Upper lobe of left lung (tissue), 4 donors: ENCODE measurements around the gene AGAP6.
"Not testable (repeated sequence)": the region's sequence is repeated elsewhere in the genome, so short reads cannot be mapped to it uniquely, and the experiment has no call there.

ENCODE experiments used
- EP300 ChIP-seq, 4 donors: sonication (generic); formaldehyde crosslinking; IDR thresholded peaks; one replicate each; pipeline ENCODE4 v1.5.1; 2017; ENCODE audit warnings: antibody characterized with exemption in 4 of 4, control low read depth in 2 of 4
- POLR2A ChIP-seq, 4 donors: fragments of 450-650 bp; IDR thresholded peaks; one replicate each; pipeline ENCODE4 v1.5.1; 2016 to 2017; ENCODE audit warnings: antibody characterized with exemption in 4 of 4, mild to moderate bottlenecking in 2 of 4
- TF ChIP-seq, protein P1 (sequence below), 6 experiments: fragments of 450-650 bp in 4 of 6; fragments of 200-600 bp in 2 of 6; sonication (generic) in 2 of 6; IDR thresholded peaks; one replicate each; pipeline ENCODE4 v1.5.1; 2016 to 2019; ENCODE audit warnings: antibody characterized with exemption in 6 of 6

DNA sequence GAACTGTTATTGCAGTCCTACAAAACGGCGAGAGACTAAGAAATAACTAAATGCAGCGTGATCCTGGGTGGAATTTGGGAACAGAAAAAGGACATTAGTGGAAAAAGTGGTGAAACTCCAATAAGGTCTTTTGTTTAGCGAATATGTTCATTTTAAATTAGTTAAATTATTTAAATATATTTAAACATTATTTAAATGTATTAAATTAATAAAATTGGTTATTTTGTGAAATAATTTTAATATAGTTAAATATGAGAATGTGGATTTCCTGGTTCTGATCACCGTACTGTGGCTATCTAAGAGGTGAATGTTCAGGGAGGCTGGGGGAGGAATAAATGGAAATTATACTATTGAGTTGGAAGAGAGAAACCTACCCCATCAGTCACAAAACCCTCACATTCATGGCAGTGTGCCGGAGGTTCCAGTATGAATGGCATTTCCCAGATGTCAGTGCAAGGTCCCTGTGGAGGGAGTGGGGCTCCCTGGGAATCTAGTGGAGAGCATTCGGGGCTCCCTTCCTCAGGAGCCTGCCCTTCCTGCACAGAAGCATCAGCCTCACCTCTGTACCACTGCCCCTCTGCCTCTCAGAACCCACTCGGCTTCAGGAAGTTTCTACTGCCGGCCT, 27.5 kb downstream of the AGAP6 start:
- TF ChIP-seq EP300, POLR2A (IDR thresholded peaks at IDR 0.05): not testable (repeated sequence)
- TF ChIP-seq, protein P1, sequence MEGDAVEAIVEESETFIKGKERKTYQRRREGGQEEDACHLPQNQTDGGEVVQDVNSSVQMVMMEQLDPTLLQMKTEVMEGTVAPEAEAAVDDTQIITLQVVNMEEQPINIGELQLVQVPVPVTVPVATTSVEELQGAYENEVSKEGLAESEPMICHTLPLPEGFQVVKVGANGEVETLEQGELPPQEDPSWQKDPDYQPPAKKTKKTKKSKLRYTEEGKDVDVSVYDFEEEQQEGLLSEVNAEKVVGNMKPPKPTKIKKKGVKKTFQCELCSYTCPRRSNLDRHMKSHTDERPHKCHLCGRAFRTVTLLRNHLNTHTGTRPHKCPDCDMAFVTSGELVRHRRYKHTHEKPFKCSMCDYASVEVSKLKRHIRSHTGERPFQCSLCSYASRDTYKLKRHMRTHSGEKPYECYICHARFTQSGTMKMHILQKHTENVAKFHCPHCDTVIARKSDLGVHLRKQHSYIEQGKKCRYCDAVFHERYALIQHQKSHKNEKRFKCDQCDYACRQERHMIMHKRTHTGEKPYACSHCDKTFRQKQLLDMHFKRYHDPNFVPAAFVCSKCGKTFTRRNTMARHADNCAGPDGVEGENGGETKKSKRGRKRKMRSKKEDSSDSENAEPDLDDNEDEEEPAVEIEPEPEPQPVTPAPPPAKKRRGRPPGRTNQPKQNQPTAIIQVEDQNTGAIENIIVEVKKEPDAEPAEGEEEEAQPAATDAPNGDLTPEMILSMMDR (IDR thresholded peaks at IDR 0.05), result not testable (repeated sequence)
